HEK293T (cell line): ENCODE data around the gene KRABD2.

ENCODE experiments used
- CTCF ChIA-PET: fragments of 350-600 bp; formaldehyde crosslinking; extraction: SDS; loops from one replicate; lab custom pipeline; 2021; ENCODE audit warnings: antibody characterized with exemption, inconsistent platforms; lab: Yijun Ruan, JAX
- POLR2A ChIA-PET: fragments of 350-600 bp; formaldehyde crosslinking; extraction: SDS; loops from one replicate; lab custom pipeline; 2020; ENCODE audit warnings: antibody characterized with exemption, inconsistent platforms; lab: Yijun Ruan, JAX
- DNase-seq: peaks from one replicate; pipeline ENCODE4 v3.0.0; 2012; ENCODE audit warnings: mixed read lengths; ENCODE audit errors: extremely low spot score
- ARNT ChIP-seq: fragments of 450-650 bp; IDR thresholded peaks from 2 replicates; pipeline ENCODE4 v1.6.1; 2017; ENCODE audit warnings: mild to moderate bottlenecking
- BHLHE40 ChIP-seq: fragments of 450-650 bp; IDR thresholded peaks from 2 replicates; pipeline ENCODE4 v1.6.1; 2016; ENCODE audit warnings: mild to moderate bottlenecking, moderate library complexity, borderline replicate concordance
- CTBP1 ChIP-seq: fragments of 450-650 bp; IDR thresholded peaks from 2 replicates; pipeline ENCODE4 v1.6.1; 2016; ENCODE audit warnings: borderline replicate concordance
- ELF4 ChIP-seq: fragments of 450-650 bp; IDR thresholded peaks from 2 replicates; pipeline ENCODE4 v1.6.1; 2017; ENCODE audit warnings: antibody characterized with exemption
- FOXA1 ChIP-seq: fragments of 450-650 bp; IDR thresholded peaks from 2 replicates; pipeline ENCODE4 v1.6.1; 2016; ENCODE audit warnings: mild to moderate bottlenecking
- FOXK2 ChIP-seq: fragments of 450-650 bp; IDR thresholded peaks from 2 replicates; pipeline ENCODE4 v1.6.1; 2016; ENCODE audit warnings: mild to moderate bottlenecking
- FOXM1 ChIP-seq: fragments of 450-650 bp; IDR thresholded peaks from 2 replicates; pipeline ENCODE4 v1.6.1; 2017; ENCODE audit warnings: mild to moderate bottlenecking, borderline replicate concordance
- HDGF ChIP-seq: fragments of 450-650 bp; IDR thresholded peaks from 2 replicates; pipeline ENCODE4 v1.6.1; 2017; ENCODE audit warnings: antibody characterized with exemption, borderline replicate concordance
- L3MBTL2 ChIP-seq: fragments of 450-650 bp; conservative IDR thresholded peaks from 2 replicates; pipeline ENCODE4 v1.6.1; 2016; ENCODE audit warnings: mild to moderate bottlenecking
- LEF1 ChIP-seq: fragments of 450-650 bp; IDR thresholded peaks from 2 replicates; pipeline ENCODE4 v1.6.1; 2017; ENCODE audit warnings: mild to moderate bottlenecking, borderline replicate concordance
- NFRKB ChIP-seq: fragments of 450-650 bp; IDR thresholded peaks from 2 replicates; pipeline ENCODE4 v1.6.1; 2016; ENCODE audit warnings: mild to moderate bottlenecking, moderate library complexity
- SP1 ChIP-seq: fragments of 450-650 bp; IDR thresholded peaks from 2 replicates; pipeline ENCODE4 v1.6.1; 2017
- SUZ12 ChIP-seq: fragments of 450-650 bp; IDR thresholded peaks from 2 replicates; pipeline ENCODE4 v1.6.1; 2016; ENCODE audit warnings: mild to moderate bottlenecking
- TARDBP ChIP-seq: fragments of 450-650 bp; IDR thresholded peaks from 2 replicates; pipeline ENCODE4 v1.6.1; 2016
- ZNF384 ChIP-seq: fragments of 450-650 bp; IDR thresholded peaks from 2 replicates; pipeline ENCODE4 v1.6.1; 2016
- TF ChIP-seq, protein P1 (sequence below): fragments of 450-650 bp; IDR thresholded peaks from 2 replicates; pipeline ENCODE4 v1.6.1; 2016

The KRABD2 gene

GRCh38 chr17:8338753-8339140, 37.8 kb downstream of the KRABD2 start:
- ChIA-PET POLR2A (interaction anchor here (1.0 to 1.8 kb wide), 3 partner anchors 22 to 43 kb away, joined by 3 to 9 read pairs (median 4); partner anchors contain the start of genes KRABD2 and SLC25A35), CTCF (interaction anchor here (0.6 to 1.1 kb wide), 3 partner anchors 37 to 171 kb away, joined by 3 to 5 read pairs (median 4); no protein-coding TSS in a partner anchor)
- DNase-seq: no peak
- no peak for TF ChIP-seq ARNT
- no peak for TF ChIP-seq BHLHE40
- TF ChIP-seq SP1: no peak
- TF ChIP-seq FOXM1: no peak
- no peak for TF ChIP-seq NFRKB
- TF ChIP-seq FOXA1: no peak
- TF ChIP-seq FOXK2: no peak
- no peak for TF ChIP-seq ZNF384
- no peak for TF ChIP-seq SUZ12
- TF ChIP-seq L3MBTL2: no peak
- TF ChIP-seq, protein P1, sequence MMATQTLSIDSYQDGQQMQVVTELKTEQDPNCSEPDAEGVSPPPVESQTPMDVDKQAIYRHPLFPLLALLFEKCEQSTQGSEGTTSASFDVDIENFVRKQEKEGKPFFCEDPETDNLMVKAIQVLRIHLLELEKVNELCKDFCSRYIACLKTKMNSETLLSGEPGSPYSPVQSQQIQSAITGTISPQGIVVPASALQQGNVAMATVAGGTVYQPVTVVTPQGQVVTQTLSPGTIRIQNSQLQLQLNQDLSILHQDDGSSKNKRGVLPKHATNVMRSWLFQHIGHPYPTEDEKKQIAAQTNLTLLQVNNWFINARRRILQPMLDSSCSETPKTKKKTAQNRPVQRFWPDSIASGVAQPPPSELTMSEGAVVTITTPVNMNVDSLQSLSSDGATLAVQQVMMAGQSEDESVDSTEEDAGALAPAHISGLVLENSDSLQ: no peak
- TF ChIP-seq HDGF: no peak
- no peak for TF ChIP-seq ELF4
- no peak for TF ChIP-seq TARDBP
- TF ChIP-seq LEF1: no peak
- TF ChIP-seq CTBP1: no peak

DNA sequence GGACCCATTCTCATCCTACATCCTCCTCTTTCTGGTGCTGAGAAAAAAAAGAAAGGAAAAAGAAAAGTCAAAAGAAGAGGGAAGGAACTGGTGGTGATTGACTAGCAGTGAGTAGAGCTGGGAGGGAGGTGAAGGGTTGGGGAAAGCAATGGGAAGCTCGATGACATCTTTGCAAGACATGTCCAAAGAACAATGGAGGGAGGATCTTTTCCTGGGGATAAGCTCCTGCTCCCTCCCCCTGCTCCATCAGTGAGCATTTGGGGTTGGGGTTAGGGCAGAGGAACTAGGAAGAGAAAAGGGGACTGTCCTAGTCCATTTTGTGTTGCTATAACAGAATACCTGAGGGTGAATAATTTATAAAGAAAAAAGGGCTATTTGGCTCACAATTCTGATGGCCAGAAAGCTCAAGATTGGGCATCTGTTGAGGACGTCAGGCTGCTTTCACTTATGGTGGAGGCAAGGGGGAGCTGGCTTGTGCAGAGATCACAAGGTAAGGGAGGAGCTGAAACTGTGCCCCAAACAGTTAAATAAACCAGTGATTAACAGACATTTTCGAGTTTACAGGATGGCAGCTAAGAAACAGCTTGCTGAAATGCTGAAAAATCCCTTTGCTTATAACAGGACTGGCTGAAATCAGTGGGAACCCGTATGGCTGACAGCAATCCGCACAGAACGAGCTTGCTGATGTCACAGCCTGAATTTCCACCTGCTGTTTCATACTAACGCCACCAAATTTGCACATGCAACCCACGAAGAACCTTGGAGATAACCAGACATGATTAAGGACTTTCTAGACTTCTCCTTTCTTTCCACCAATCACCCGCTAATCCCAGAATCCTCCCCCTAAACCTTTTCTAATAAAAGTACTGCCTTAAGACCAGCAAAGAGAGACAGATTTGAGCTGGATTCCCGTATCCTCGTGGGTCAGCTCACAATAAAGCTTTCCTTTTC, 38.4 kb downstream of the KRABD2 start:
- no peak for DNase-seq
- POLR2A ChIA-PET: interaction anchor here (0.7 to 1.8 kb wide), 4 partner anchors 22 to 45 kb away, joined by 3 to 9 read pairs (median 4); partner anchors contain the start of genes KRABD2 and SLC25A35
- CTCF ChIA-PET: interaction anchor here (0.6 to 1.1 kb wide), 4 partner anchors 37 to 264 kb away, joined by 3 to 5 read pairs (median 4); no protein-coding TSS in a partner anchor
- no peak for TF ChIP-seq CTBP1
- TF ChIP-seq L3MBTL2: no peak
- no peak for TF ChIP-seq BHLHE40
- TF ChIP-seq NFRKB: no peak
- no peak for TF ChIP-seq HDGF
- no peak for TF ChIP-seq SUZ12
- TF ChIP-seq FOXM1: no peak
- TF ChIP-seq, protein P1: no peak
- no peak for TF ChIP-seq TARDBP
- TF ChIP-seq SP1: no peak
- TF ChIP-seq ARNT: no peak
- no peak for TF ChIP-seq LEF1

DNA sequence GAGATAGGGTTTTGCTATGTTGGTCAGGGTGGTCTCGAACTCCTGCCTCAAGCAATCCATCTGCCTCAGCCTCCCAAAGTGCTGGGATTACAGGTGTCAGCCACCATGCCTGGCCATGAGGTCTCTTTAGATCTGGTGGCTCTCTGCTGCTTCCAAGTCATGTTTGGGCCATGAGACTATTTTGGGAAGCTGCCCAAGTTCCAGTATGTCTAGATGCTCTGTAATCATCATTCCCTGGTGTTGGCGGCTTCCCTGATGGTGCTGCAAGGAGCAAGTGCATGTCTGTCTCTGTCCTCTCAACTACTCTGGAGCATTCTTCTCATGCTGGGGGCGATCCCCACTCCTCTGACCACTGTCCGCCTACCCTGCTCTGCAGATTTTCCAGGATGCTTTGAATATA, 43.2 kb downstream of the KRABD2 start:
- no peak for TF ChIP-seq L3MBTL2
- no peak for TF ChIP-seq FOXA1
- no peak for TF ChIP-seq LEF1
- no peak for TF ChIP-seq SUZ12
- ChIA-PET POLR2A (no interaction called here), CTCF (no interaction called here)
- no peak for DNase-seq

GRCh38 chr17:8332688-8333087, 43.8 kb downstream of the KRABD2 start:
- DNase-seq: no peak
- CTCF ChIA-PET: no interaction called here
- TF ChIP-seq ZNF384 (no peak), SUZ12 (no peak), CTBP1 (no peak), NFRKB (no peak), ARNT (no peak), FOXA1 (no peak), BHLHE40 (no peak), FOXM1 (no peak), L3MBTL2 (no peak), ELF4 (no peak), HDGF (no peak), TARDBP (no peak), LEF1 (no peak), SP1 (no peak), FOXK2 (no peak)
- TF ChIP-seq, protein P1: no peak
- POLR2A ChIA-PET: interaction anchor here (1.1 kb wide), 1 partner anchor 51 kb away, joined by 3 read pairs; no protein-coding TSS in a partner anchor

DNA sequence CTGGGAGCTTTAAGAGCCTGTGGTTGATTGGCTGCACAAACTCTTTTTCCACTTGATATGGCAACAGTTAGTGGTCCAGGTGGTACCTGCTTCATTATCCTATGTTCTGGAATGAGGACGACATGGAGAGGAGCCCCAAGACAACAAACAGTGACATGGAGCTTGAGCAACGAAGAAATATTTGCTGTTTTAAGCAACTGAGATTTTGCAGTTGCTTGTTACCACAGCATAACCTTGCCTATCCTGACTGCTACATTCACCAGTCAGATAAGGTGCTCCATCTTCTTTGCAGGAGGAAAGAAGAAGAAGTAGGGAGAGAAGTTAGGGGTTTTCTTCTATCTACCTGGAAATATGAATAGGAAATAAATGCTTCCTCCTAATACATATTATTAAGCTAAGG, 44.4 kb downstream of the KRABD2 start:
- ChIA-PET CTCF (no interaction called here), POLR2A (interaction anchor here (1.1 kb wide), 1 partner anchor 52 kb away, joined by 3 read pairs; no protein-coding TSS in a partner anchor)
- TF ChIP-seq BHLHE40 (no peak), FOXA1 (no peak), SUZ12 (no peak), ZNF384 (no peak), LEF1 (no peak), ELF4 (no peak), TARDBP (no peak), NFRKB (no peak), FOXK2 (no peak), ARNT (no peak), L3MBTL2 (no peak), HDGF (no peak), CTBP1 (no peak), SP1 (no peak), FOXM1 (no peak)
- TF ChIP-seq, protein P1: no peak
- DNase-seq: no peak
